ENCODE data around the gene AQP12B. TPM values are rescaled to one million over a fixed set of nuclear protein-coding genes. Genes with fewer than 3 reads are reported as not detected.
A peak's percentile ranks its signal among the peaks of the same experiment; 100 is the strongest.

Gene AQP12B
- total and polyA plus RNA-seq, 2 of the 13 experiments (the other 11 are each of a cell fraction or from before 2014, with no cell fraction given), result not detected

DNA sequence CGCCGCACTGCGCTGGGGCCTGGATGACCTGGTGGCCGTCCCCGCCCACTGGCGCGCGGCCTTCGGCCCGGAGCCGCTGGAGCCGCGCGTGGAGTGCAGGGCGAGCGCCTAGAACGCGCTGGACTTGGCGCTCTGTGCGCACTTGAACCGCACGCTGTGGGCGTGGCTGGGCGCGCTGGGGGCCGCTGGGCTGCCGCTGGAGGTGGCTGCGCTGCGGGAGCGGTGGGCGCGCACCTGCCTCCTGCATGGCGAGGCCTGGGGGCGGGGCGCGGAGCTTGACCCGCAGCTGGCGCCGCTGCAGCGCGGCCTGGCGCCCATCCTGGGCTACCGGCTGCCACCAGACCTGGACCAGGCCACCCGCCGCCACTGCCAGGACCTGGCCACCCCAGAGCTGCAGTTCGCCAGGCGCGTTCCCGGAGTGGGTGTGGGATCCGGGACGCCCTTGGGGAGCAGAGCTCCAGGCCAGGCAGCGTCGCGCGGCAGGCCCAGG is 9.9 kb downstream of the AQP12B start:
- H3K4me1 ChIP-seq (ENCODE audit: insufficient read depth, low read length), result no peaks in the 10 kb centered on the region
- in situ Hi-C loops (cut with HindIII; ENCODE audit: extremely low pct_ligation_motif_present, low pct_unique_long_range_greater_than_20kb) (no loop called here), intact Hi-C loops (cut with micrococcal nuclease; ENCODE audit: unreplicated experiment) (no loop called here)
- no peak overlapping the region for H3K27ac ChIP-seq (ENCODE audit: extremely low read length, insufficient read depth, low read length)
- no peaks in the 10 kb centered on the region for H3K36me3 ChIP-seq (replicated peaks in 1 of 2; ENCODE audit: control insufficient read depth in 1 of 2, insufficient read depth in 2 of 2, low read length in 2 of 2)
- ChIA-PET POLR2A (no interaction called here), CTCF (ENCODE audit: low intra/inter-chr PET ratio, low total read pairs) (no interaction called here)
- DNase-seq (ENCODE audit: low spot score), result no peak
- no peak for ATAC-seq
- no peaks in the 10 kb centered on the region for H3K9me3 ChIP-seq (ENCODE audit: low read length)
- BruUV-seq (replicated peaks), result no TSS peak
- no peak overlapping the region for H2AFZ ChIP-seq (ENCODE audit: low read length)
- TF ChIP-seq ZKSCAN1 (IDR thresholded peaks at IDR 0.05; ENCODE audit: low read length), result no peak
- peak; percentile 43; the same call in 1 of the 2 replicates for TF ChIP-seq NR0B2 (CRISPR knock-in tag; IDR thresholded peaks at IDR 0.05)
- no peak overlapping the region for H3K9ac ChIP-seq (ENCODE audit: insufficient read depth, low read depth, low read length)
- no peaks in the 10 kb centered on the region for H4K20me1 ChIP-seq (ENCODE audit: insufficient read depth, low read length)
- no peak overlapping the region for H3K4me2 ChIP-seq (ENCODE audit: low read depth, low read length)
- peaks cover 6 to 47% of the 10 kb centered on the region in 2 experiments for H3K27me3 ChIP-seq (ENCODE audit: control insufficient read depth in 1 of 2, insufficient read depth in 2 of 2, low read length in 2 of 2)
- no peak overlapping the region for H3K4me3 ChIP-seq (replicated peaks in 1 of 3; ENCODE audit: insufficient read depth in 1 of 3, low read depth in 2 of 3, low read length in 3 of 3)
- 53% methylated on average over 6 of the region's 55 CpGs for WGBS (ENCODE audit: low lambda C conversion rate)
- FAIRE-seq, result no peak
- no peaks in the 10 kb centered on the region for H3K79me2 ChIP-seq (ENCODE audit: insufficient read depth, low read length)

DNA sequence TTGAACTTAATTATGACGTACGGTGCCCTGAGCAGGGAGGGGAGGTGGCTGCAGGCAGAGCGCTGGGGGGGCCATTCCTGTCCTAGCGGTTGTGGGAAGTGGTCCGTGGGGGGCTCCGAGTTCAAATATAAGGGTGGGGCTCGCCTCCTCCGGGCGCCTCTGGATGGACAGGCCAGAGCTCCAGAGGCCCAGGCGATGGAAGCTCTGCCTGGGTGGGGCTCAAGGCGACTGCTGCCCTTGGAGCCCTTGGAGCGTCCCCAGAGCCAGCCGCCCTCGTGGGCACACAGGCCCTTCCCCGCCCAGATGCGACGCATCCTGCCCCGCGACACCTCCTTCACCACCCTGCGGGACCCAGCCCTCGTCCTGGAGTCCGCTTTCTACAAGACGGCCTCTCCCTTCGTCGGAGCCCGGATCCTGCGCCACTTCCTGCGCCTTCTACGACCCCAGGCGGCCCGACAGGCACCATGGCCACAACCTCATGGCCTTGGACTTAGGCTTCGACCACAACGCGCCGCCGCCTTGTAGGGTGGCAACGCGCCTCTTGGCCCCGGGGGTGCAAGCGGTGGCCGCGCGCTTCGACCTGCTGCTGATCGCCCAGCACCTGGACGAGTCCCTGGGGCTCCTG is 10.5 kb downstream of the AQP12B start:
- H2AFZ ChIP-seq (ENCODE audit: low read length), result no peak overlapping the region
- TF ChIP-seq CENPT (CRISPR knock-in tag; IDR thresholded peaks at IDR 0.05; ENCODE audit: low read depth) (no peak), ZNF766 (CRISPR knock-in tag; IDR thresholded peaks at IDR 0.05; ENCODE audit: borderline replicate concordance) (no peak), PAWR (CRISPR knock-in tag; IDR thresholded peaks at IDR 0.05; ENCODE audit: borderline replicate concordance) (no peak), DMAP1 (CRISPR knock-in tag; IDR thresholded peaks at IDR 0.05) (no peak), AHR (CRISPR knock-in tag; IDR thresholded peaks at IDR 0.05) (no peak), ATF3 (CRISPR knock-in tag; IDR thresholded peaks at IDR 0.05) (no peak), HNF1A (IDR thresholded peaks at IDR 0.05; ENCODE audit: low read depth) (no peak), HNF1A (CRISPR knock-in tag; IDR thresholded peaks at IDR 0.05; ENCODE audit: borderline replicate concordance) (no peak), SOX13 (IDR thresholded peaks at IDR 0.05) (no peak), SOX13 (CRISPR knock-in tag; conservative IDR thresholded peaks at IDR 0.05 in 1 of 2, IDR thresholded peaks at IDR 0.05 in 1 of 2) (no peak), ZNF552 (CRISPR knock-in tag; IDR thresholded peaks at IDR 0.05; ENCODE audit: borderline replicate concordance) (no peak)

More for the DNA sequence above, 10.5 kb downstream of the AQP12B start:
- ChIA-PET CTCF (ENCODE audit: low intra/inter-chr PET ratio, low total read pairs) (no interaction called here), POLR2A (no interaction called here)
- H3K27me3 ChIP-seq (ENCODE audit: control insufficient read depth in 1 of 2, insufficient read depth in 2 of 2, low read length in 2 of 2), result peaks cover 6 to 47% of the 10 kb centered on the region in 2 experiments
- no peaks in the 10 kb centered on the region for H4K20me1 ChIP-seq (ENCODE audit: insufficient read depth, low read length)
- H3K79me2 ChIP-seq (ENCODE audit: insufficient read depth, low read length), result no peaks in the 10 kb centered on the region
- H3K4me2 ChIP-seq (ENCODE audit: low read depth, low read length), result no peak overlapping the region
- DNase-seq (ENCODE audit: low spot score), result no peak
- H3K9ac ChIP-seq (ENCODE audit: insufficient read depth, low read depth, low read length), result no peak overlapping the region
- BruUV-seq (replicated peaks), result no TSS peak
- no peaks in the 10 kb centered on the region for H3K9me3 ChIP-seq (ENCODE audit: low read length)
- no peak for ATAC-seq
- intact Hi-C loops (cut with micrococcal nuclease; ENCODE audit: unreplicated experiment) (no loop called here), in situ Hi-C loops (cut with HindIII; ENCODE audit: extremely low pct_ligation_motif_present, low pct_unique_long_range_greater_than_20kb) (no loop called here)
- H3K4me1 ChIP-seq (ENCODE audit: insufficient read depth, low read length), result no peaks in the 10 kb centered on the region
- H3K27ac ChIP-seq (ENCODE audit: extremely low read length, insufficient read depth, low read length), result no peak overlapping the region
- H3K4me3 ChIP-seq (replicated peaks in 1 of 3; ENCODE audit: insufficient read depth in 1 of 3, low read depth in 2 of 3, low read length in 3 of 3), result no peak overlapping the region
- WGBS (ENCODE audit: low lambda C conversion rate), result 58% methylated on average over 30 of the region's 46 CpGs
- H3K36me3 ChIP-seq (replicated peaks in 1 of 2; ENCODE audit: control insufficient read depth in 1 of 2, insufficient read depth in 2 of 2, low read length in 2 of 2), result no peaks in the 10 kb centered on the region
- no peak for FAIRE-seq

Data from HepG2 (cell line).